ENCODE data around the gene RPL38.

The RPL38 gene

DNA sequence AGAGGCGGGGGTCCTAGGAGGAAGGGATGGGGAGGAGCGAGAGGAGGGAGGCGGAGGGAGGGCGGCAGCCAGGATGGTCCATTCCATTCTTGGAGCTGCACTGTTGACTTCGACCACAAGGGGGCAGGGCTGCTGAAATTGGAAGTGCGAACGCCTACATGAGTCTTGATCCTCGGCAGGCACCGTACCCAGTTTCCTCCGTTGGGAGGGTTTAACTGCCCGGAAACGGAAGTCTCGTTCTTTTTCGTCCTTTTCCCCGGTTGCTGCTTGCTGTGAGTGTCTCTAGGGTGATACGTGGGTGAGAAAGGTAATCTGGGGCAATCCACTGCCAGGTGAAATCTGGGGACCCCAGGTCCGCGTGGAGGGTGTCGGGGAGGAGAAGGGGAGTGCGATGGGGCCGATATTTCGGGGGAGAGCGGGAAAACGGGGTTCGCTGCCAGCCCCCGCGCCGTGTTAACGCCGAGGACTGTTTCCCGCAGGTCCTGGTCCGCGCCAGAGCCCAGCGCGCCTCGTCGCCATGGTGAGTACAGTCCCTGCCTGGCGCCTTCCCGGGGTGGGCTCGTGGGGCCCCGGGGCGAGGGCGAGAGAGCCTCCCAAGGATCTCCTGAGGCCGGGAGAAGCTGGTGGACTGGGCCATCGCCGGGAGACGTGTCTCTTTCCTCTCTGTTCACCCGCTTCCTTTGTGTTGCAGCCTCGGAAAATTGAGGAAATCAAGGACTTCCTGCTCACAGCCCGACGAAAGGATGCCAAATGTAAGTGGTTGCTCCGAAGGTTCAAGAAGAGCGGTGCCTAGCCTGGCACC, at the start of gene RPL38:
Gene RPL38 (plus strand): TSS at position 240 of the 802 bp plus-strand sequence. CDS start 278 bp downstream, at position 518.
- FAIRE-seq = peak; percentile 84

DNA sequence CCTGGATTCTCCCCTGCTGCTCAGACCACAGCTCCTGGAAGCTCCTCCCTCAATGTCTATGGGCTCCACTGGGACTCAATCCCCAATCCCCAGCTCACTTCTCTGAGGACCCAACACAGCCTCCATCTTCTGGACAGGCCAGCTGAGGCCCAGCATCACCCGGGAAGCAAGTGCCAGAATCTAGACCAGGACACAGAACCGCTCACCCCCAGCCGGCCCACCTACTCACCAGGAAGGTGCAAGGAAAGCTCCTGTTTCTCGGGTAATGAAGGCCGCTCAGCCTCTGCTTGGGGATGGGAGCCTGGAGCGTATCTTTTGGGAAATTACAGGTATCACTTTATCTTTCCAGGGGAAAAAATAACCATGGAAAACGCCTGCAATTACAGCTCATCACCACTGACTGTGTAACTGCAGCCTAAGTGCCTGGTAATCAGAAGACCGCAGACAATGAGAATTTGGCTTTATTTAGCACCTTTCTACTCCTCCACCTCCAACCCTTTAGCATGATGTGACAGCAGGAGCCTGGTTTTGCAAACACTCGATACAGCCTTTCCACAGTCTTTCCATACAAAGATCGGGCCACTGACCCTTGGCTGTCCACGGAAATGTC, 49.6 kb upstream of the RPL38 start:
- no peak for FAIRE-seq

DNA sequence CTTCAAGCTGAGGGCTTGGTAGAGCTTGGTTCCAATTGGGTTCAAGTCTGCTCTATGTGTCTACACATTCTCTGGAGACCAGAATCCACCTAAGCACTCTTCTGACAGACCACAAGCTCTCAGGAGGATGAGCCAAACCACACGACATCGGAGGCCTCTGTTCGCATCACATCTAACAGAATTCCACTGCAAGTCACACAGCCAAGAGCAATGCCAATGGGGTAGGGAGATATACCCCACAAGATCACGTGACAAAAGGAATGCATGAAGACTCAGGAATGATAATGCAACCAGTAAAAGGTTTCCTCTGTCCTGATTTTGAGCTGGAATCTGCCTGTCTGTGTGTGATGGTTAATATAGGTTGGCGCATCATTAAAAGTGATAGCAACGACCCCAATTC, 46.6 kb upstream of the RPL38 start:
- FAIRE-seq = no peak

DNA sequence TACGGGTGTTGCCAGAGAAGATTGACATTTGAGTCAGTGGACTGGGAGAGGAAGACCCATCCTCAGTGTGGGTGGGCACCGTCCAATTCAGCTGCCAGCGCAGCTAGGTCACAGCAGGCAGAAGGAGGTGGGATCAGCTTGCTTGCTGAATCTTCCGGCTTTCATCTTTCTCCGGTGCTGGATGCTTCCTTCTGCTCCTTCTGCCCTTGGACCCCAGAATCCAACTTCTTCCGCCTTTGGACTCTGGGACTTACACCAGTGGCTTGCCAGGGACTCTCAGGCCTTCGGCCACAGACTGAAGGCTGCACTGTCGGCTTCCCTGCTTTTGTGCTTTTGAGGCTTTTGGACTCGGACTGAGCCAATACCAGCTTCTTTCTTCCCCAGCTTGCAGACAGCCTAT, 46.1 kb upstream of the RPL38 start:
- no peak for FAIRE-seq

DNA sequence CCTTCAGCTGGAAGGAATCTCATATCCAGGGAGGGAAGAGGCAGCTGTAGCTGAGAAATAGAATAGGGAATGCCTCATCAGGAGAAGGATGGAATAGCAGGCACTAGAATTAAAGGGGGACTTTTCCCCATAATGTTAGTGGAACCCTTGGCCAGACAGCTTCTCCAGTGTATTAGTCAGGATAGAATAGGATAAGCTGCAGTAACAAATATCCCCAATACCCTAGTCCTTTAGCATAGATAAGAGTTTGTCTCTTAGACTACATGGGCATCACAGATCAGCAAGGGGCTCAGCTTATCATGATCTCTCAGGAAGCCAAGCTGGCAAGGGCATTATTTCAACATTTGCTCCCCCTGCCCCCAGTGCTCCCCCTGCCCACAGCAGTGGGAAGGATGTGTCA, 44.7 kb upstream of the RPL38 start:
- no peak for FAIRE-seq

DNA sequence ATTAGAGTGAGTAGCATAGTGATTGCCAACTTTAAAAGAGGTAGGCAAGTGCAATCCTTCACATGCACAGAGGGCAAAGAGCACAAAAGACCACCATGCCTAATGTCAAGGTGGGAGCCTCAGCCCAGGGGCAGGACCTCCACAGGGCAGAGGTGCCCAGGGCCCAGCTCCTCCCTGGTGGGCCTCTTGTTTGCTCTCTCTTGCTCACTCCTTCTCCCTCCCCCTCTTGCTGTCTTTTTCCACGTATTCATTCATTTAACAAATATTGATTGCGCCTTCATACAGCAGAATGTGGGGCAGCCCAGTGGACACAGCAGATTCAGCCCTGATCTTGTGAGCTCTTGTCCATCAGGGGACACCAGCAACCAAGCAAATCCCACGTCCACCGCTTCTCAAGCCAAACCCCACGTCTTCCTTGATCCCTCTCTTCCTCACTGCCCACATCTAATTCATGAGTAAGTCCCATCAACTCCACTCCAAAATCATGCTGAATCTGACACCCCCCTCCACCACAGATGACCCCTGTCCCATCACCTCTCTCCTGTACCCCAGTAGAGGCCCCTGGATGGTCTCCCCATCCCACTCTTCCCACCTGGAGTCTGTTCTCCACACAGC, 44.1 kb upstream of the RPL38 start:
- FAIRE-seq = no peak

DNA sequence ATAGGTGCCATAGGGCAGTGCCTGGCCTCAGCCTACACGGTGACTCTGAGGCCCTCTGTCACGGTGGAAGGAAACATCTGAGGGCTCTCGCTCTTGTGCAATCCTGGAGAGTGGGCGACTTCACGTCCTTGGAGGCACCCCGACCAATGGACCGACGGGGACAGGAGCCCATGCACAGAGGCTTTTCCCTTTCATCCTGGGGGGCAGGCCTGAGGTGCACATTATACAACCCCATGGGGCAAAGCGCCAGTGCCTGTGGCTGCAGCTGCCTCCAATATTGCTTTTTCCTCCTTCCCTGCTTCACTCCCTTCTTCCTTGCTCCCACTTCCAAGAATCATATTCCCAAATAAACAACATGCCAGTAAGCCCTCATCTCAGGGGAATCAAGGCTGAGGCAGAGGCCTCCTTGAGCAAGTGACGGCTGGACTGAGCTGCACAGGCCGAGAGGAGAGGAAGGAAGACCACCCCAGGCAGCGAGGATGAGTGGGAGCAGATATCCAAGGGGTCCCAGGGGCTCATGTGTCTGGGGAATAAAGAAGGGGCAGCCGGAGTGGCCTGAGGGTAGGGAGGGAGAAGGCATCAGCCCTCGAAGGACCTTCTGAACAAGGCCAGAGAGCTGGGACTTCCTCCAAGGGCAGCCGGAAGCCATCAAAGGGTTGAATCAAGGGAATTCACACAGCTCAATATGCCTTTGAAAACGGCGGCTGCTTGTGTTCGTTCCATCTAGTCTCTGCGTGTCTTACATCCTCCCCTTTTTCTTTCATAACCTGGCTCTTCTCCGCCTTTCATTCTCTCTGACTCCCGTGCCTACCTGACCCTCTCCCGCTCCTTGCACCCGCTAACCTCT, 42.6 kb upstream of the RPL38 start:
- FAIRE-seq = no peak

DNA sequence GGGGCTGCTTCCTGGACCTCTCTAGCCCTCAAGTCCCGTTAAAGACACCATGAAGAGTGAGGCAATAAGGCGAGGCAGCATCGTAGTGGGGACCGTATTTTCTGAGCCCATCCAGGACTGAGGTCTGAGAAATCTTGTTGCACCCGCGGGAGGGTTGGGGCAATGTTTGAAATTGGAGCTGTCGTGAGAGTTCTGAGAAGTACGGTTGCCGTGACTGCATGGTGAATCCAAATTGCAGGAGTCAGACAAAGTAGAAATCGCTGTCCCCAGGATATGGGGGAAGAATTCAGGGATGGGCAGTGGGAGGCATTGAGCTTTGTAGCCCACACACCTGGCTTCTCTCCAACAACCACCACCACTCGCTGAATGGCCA, 42.0 kb upstream of the RPL38 start:
- no peak for FAIRE-seq

DNA sequence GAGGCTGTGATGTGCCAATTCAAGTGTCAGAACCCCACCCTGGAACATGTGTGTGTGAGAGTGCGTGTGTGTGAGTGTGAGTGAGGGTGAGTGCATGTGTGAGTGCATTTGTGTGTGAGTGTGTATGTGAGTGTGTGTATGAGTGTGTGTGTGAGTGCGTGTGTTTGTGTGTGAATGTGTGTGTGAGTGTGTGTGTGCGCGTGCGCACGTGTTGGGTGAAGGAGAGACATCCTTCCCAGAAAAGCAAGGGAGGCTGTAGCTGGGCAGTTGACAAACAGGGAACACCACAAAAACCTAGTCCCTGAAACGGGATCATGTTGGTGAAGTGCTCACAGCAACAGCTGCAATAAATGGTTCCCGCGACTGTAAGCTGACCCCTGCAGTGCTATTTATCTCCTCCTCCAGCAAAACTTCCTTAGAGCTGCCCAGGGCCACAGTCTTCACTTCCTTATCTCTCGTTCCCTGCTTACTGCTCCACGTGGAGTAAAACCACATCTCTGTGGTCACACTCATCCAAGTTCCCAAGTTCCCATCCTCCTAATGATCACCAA, 40.1 kb upstream of the RPL38 start:
- FAIRE-seq = no peak

DNA sequence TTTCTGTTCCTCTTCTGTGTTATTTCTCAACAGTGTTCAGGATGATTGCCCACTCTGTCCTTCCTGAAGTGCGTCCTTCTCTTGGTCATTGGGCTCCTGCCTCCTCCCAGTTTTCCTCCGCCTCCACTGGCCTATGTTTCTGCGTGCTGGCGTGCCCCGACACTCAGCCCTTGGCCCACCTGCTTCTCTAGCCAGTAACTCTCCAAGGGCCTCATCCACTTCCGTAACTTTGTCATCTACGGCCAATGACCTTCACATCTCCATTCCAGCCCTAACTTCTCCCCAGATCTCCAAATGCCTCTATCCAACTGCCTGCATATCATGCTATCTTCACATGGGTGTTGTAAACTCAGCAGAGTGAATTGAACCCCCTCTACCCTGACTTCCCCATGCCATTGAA, 39.6 kb upstream of the RPL38 start:
- FAIRE-seq = no peak

DNA sequence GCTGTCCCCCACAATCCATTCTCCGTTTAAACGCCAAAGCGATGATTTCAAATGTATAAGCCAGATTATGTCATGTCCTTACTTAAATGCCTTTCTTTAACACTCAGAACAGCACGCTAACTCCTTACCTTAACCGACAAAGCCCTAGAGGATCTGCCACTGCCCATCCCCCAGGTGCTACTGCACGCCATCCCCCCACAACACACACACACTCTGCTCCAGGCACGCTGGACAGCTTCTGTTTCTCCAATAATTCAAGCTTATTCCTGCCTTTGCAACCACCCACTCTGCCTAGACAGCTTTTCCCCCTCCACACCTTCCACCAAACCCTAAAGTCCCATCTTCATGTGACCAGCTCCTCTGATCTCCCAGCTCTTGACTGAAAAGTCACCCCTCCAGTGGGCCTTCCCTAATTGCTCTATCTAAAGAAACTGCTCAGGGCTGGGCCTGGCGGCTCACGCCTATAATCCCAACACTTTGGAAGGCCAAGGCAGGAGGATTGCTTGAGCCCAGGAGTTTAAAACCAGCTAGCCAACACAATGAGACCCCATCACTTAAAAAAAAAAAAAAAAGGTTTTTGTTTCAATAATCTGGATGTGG, 38.9 kb upstream of the RPL38 start:
- FAIRE-seq = no peak

DNA sequence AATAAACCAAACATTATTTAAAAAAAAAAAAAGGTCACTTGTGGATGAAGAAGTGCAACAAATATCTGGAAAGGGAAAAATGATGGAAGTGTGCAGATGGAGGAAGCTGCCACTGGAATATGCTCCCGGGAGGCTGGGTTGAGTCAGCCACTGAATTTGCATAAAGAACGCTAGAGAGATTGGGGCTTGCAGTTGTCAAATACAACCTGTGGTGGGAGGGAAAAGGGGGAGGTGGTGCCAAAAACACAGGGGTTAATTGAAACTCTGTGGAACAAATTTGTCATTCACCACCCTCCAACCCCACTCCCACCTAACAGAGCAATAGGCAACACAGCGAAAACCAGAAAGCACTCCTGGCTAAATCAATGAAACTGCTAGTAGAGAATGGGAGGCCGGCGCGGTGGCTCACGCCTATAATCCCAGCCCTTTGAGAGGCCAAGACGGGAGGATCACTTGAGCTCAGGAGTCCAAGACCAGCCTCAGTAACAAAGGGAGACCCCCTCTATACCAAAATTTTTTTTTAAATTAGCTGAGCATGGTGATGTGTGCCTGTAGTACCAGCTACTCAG, 37.6 kb upstream of the RPL38 start:
- FAIRE-seq = no peak

DNA sequence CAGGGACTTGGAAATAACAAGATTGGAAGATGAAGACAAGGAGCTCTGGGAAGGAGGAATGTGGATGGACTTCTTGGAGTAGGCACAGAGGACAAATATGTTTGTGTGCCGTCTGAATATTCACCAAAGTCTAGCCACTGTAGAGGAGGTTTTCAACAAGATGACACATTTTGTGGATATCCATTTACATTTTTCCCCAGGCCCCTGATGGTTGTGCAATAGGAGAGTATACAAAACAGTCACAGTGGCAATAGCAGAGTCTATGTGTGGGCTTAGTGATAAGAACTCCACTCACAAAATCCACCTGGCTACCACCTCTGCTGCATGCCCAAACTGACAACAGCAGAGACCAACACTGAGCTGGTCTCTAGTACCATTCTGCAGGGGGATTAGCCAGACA, 32.6 kb upstream of the RPL38 start:
- FAIRE-seq = no peak

DNA sequence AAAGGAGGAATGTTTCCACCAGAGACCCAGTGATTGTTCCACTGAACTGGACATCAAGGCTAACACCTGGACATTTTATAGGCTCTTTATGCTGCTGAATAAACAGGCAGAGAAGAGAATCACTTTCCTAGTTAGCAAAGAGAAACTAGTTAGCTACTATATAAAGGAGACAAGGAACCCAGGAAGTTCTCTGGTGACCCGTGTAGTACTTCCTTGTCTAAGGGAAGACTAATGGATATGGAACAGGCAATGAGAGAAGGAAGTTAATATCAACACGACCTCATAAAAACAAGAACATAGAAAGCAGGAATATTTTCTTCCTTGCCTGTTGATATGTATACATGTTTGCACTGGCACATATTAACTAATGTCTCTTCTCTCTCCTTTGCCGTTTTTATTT, 30.8 kb upstream of the RPL38 start:
- FAIRE-seq = no peak

DNA sequence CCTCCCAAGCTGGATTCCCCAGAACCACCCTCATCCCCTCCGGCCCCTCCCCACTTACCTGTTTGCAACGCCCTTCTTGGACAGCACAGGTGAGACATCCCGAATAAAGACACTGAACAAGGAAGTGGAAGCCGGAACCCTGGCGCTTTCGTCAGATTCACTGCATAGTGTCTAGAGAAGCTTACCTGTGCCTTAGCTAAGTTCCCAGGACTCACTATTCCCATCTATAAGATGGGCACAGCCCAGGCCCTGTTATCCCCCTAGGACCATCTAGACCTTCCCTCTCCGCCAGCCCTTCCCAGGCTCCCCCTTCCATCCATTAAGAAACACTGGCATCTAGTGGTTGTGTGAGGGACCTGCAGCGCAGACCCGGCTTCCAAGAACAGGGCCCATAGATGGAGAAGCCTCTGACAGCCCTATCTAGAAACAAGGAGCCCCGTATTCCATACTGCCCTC, 26.9 kb upstream of the RPL38 start:
- FAIRE-seq = no peak

DNA sequence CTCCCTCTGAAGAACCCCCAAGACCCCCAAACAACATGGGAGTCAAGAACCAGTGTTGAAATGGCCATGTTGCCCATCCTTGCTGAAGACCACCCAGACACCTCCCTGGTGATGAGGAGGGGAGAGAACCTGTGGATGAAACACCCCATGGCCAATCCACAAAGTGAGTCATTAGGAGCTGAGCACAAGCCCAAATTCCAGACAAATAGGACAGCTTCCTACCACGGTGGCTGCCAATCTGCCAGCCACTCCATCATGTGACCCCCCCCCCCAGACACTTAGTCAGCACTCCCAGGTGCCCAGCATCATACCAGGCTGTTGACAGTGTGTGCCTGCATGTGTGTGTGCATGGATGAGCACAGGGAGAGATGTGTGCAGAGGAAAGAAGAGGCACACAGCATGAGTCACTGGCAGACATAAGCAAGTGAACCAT, 26.4 kb upstream of the RPL38 start:
- no peak for FAIRE-seq

DNA sequence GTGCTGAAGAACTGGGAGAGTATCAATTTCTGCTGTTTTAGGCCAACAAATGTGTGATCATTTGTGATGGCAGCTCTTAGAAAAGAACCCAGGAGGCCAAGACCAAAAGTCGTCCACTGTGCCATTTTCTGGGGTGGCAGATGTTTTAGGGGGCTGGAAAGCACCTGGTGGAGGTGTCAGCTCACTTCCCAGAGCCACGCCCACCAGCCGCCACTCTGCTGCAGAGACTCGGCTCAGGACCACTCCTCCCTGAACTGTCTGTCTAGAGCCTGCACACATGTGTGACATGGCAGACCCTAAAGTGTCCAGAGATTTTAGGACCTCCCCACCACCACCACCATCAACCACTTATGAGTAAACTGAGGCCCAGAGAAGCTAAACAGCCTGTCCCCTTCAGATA, 23.9 kb upstream of the RPL38 start:
- FAIRE-seq = no peak

DNA sequence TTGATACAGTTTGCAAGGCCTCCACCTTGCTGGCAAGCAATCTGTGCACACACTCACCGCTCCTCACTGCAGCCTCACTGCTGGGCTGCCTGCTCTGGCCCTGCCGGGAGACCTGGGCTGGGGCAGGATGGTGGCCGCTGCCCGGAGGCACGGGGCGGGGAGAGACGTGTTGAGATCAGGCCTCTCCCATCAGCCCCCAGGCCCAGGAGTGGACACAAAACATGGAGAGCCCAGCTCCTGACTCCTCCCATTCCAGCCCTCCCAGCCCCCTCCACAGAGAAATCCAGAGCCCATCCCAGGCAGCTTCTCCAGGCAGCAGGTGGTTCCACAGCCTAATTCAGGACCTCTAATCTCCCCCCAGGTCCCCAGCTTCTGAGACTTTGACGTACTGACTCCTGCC, 23.1 kb upstream of the RPL38 start:
- no peak for FAIRE-seq

DNA sequence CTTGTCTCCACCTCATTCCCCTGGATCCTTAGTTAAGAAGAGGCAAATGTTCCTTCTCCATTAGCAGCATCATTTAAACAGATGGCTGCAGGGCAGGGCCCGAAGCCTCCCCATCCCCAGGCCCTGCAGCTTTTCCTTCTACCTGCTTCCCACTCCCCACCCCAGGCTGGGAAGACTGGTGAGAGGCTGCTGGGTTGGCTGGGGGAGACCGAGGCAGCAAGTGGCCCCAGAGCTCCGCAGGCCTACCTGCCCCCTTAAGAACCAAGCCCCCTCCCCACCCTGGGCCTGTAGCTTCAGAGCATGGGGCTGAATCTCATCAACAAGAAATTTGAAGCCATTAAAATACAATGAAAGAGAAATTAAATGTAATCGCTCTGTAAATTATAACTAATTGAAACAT, 22.1 kb upstream of the RPL38 start:
- FAIRE-seq = no peak

DNA sequence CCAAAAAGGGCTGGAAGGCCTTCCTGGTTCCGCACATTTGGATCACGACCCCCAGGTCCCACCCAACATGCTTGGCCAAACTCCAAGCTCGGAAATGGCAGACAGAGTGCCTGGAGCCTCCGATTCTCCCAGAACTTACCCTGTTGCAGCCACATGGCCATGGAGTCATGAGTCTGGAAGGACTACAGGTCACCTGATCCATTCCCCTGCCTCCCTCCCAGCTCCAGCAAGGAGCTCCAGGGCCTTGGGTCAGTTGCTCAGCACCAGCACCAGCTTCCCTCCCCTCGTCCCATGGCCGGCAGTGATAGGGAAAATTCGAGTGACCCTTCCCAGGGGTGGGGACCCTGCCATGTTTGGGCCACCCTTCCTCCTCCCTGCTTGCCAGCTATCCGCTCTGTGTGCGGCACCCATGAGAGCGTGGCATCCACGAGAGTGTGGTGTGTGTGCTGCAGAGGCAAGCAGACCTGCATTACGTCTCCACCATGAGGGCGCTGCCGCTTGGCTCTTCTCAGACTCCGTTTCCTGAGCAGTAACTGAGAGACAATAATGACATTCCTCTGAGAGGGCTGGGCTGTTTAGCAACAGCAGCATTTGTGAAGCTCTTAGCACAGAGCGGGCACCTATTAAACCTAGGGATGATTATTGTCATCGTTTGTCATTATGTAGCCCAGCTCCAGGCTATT, 21.3 kb upstream of the RPL38 start:
- FAIRE-seq = no peak

DNA sequence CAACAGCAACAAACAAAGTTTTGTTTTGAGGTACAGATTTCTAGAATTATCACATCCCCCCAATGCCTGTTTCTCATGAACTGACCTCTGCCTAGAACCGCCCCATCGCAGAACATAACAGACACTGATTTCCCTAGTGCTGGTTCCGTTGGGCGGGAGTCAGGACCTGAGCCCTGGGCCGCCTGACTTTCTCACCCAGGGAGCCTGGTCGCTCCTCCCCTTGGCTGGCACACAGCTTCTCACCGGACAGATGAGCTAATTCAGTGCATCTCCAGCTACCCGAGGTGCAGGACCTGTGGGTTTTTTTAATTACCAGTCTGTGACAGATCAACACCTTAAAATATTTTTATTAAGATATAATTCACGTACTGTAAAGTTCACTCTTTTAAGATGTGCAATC, 20.1 kb upstream of the RPL38 start:
- FAIRE-seq = no peak

Measured in endometrium (tissue), 2 donors.